Effector memory CD4-positive, alpha-beta T cell (primary cell): ENCODE measurements around the gene GAPVD1.
"Not testable (repeated sequence)": the region's sequence is repeated elsewhere in the genome, so short reads cannot be mapped to it uniquely, and the experiment has no call there.

Experiments used
- DNase-seq, 3 donors: peaks; one replicate each; pipeline ENCODE4 v3.0.0-alpha.2; 2020
- H3K27ac ChIP-seq: 2 replicates; pipeline ENCODE4 v1.7.0; 2013; ENCODE audit warnings: mild to moderate bottlenecking, low read length, moderate library complexity; ENCODE audit not compliant: insufficient read depth, poor library complexity, severe bottlenecking
- H3K27me3 ChIP-seq: replicated peaks from 2 replicates; pipeline ENCODE4 v1.7.0; 2013; ENCODE audit warnings: mild to moderate bottlenecking, low read length; ENCODE audit not compliant: insufficient read depth, control insufficient read depth, poor library complexity, severe bottlenecking
- H3K36me3 ChIP-seq: 2 replicates; pipeline ENCODE4 v1.7.0; 2013; ENCODE audit warnings: mild to moderate bottlenecking, low read length, moderate library complexity; ENCODE audit not compliant: control insufficient read depth, insufficient read depth
- H3K4me1 ChIP-seq: 2 replicates; pipeline ENCODE4 v1.7.0; 2013; ENCODE audit warnings: low read length, mild to moderate bottlenecking; ENCODE audit not compliant: control insufficient read depth, insufficient read depth, poor library complexity, severe bottlenecking
- H3K4me3 ChIP-seq: 2 replicates; pipeline ENCODE4 v1.7.0; 2013; ENCODE audit warnings: low read length, low read depth, mild to moderate bottlenecking; ENCODE audit not compliant: insufficient read depth, poor library complexity, severe bottlenecking
- H3K9me3 ChIP-seq: 2 replicates; pipeline ENCODE4 v1.7.0; 2013; ENCODE audit warnings: mild to moderate bottlenecking, low read length, moderate library complexity; ENCODE audit not compliant: control insufficient read depth

GAPVD1 gene

DNA sequence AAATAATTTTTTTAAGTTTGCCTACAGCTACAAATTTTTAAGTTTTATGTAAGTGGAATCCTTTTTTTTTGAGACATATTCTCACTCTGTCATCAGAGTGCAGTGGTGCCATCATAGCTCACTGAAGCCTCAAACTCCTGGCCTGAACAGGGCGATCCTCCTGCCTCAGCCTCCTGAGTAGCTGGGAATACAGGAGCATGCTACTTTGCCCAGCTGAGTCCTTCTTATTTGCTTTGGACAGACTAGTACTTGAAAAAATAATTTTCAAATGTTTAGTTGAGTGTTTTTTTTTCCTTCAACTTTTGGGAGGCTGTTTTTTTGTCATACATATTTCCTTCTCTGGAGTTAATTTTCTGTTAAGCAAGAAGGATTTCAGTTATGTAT is 7.4 kb downstream of the GAPVD1 start:
- no peak for DNase-seq
- no peak overlapping the region for H3K27ac ChIP-seq

DNA sequence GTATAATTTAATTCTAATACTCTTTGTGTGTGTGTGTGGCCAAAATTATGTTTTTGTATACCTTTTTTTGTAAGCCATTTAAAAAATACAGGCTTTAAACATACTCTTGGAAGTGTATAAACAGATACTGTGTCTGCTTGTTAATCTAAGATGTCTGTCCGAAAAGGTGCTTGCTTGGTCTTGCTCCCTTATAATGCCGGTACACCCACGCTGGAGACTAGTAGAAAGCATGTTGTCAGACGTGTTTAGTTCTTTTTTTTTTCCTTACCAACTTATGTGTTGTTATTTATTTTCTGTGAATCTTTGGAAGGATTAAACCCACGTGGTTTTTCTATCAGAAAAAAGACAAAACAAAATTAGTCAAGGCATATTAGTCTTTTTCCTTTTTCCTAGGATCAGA is 9.5 kb downstream of the GAPVD1 start:
- H3K27ac ChIP-seq = no peak overlapping the region
- H3K27me3 ChIP-seq = no peaks in the 10 kb centered on the region
- H3K9me3 ChIP-seq = no peaks in the 10 kb centered on the region
- no peak for DNase-seq
- no peak overlapping the region for H3K4me3 ChIP-seq
- no peaks in the 10 kb centered on the region for H3K4me1 ChIP-seq
- no peaks in the 10 kb centered on the region for H3K36me3 ChIP-seq

More for the DNA sequence above, 7.4 kb downstream of the GAPVD1 start:
- Histone ChIP-seq H3K36me3 (no peaks in the 10 kb centered on the region), H3K9me3 (no peaks in the 10 kb centered on the region), H3K4me1 (peaks cover 5% of the 10 kb centered on the region), H3K4me3 (no peak overlapping the region), H3K27me3 (no peaks in the 10 kb centered on the region)

DNA sequence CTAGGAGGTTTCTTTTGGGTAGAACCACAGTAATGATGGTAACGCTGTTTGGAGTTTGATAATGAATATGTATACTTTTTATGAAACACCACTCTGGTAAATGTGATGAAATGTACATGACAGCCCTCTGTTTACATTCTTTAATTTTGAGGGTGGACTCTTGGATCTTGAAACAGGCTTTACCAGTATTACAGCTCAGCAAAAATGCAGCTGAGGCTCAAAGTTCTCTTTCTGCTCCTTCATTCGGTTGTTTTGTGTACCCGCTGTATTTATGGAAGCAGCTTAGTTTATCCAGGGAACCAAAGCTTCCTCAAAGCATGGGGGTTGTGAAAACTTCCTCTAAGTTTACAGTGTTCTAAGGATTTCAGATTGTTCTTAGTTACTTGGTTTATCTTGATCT is 11.1 kb downstream of the GAPVD1 start:
- Histone ChIP-seq H3K36me3 (peaks cover under 1% of the 10 kb centered on the region), H3K27ac (no peak overlapping the region), H3K4me1 (no peaks in the 10 kb centered on the region), H3K4me3 (no peak overlapping the region), H3K27me3 (no peaks in the 10 kb centered on the region), H3K9me3 (no peaks in the 10 kb centered on the region)
- DNase-seq = no peak

- no peak overlapping the region for H3K27ac ChIP-seq
- H3K9me3 ChIP-seq = no peaks in the 10 kb centered on the region
- H3K4me1 ChIP-seq = no peaks in the 10 kb centered on the region
- H3K36me3 ChIP-seq = peaks cover 4% of the 10 kb centered on the region
- no peak overlapping the region for H3K4me3 ChIP-seq
- no peaks in the 10 kb centered on the region for H3K27me3 ChIP-seq
- DNase-seq = no peak
Observed at GRCh38 chr9:125276771-125277170, 15.1 kb downstream of the GAPVD1 start.

DNA sequence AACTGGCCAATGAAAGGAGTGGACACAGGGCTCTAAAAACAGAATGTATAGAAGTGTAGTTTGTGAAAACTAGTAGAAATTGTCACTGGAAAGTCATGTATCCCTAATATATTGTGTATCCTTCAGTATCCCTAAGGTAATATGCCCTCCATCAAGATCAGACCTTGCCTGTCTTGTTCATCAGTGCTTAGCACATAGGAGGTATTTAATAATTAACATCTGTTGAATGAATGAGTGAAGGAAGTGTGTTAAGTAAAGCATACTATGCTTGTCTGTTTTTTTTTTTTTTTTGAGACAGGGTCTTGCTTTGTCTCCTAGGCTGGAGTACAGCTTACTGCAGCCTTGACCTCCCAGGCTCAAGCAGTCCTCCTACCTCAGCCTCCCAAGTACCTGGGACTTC is 15.8 kb downstream of the GAPVD1 start:
- Histone ChIP-seq H3K36me3 (peaks cover 4% of the 10 kb centered on the region), H3K27ac (no peak overlapping the region), H3K9me3 (no peaks in the 10 kb centered on the region), H3K4me1 (no peaks in the 10 kb centered on the region), H3K4me3 (no peak overlapping the region), H3K27me3 (no peaks in the 10 kb centered on the region)
- DNase-seq = no peak

DNA sequence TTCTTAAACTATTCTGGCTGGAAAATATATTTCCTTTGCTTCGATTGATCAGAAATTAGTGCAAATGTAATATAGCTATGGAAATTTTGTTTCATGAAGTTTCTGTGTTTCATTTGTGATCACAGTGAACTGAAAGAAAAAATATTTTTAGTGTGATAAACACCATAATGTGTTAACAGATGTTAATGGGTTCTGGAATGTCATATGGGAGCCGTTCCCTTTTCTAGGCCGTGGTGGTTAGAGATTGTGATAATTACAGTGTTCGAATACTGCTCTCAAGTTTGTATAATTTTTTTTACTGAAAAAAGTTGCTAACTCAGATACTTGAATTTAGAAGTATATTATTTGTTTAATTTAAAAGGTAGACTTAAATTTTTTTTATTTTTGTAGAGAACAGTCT is 19.3 kb downstream of the GAPVD1 start:
- DNase-seq = no peak
- H3K27ac ChIP-seq = no peak overlapping the region
- H3K4me1 ChIP-seq = no peaks in the 10 kb centered on the region
- H3K9me3 ChIP-seq = no peaks in the 10 kb centered on the region
- no peaks in the 10 kb centered on the region for H3K27me3 ChIP-seq
- H3K4me3 ChIP-seq = no peak overlapping the region
- peaks cover 4% of the 10 kb centered on the region for H3K36me3 ChIP-seq

DNA sequence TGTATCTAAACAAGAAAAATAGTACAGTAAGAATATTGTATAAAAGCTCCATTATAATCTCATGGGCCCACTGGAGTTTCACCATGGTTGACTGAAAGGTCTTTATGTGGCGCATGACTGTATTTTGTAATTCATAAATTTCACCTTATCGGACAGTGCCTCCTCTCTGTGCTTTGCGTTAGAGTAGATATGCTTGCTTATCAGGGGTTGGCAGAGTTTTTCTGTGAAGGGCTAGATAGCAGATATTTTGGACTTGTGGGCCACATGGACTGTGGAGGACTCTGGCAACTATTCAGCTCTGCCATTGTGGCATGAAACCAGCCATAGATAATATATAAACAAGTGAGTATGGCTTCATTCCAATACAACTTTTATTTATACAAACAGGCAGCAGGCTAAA is 23.2 kb downstream of the GAPVD1 start:
- no peak for DNase-seq
- Histone ChIP-seq H3K27me3 (no peaks in the 10 kb centered on the region), H3K27ac (no peak overlapping the region), H3K36me3 (peaks cover 3% of the 10 kb centered on the region), H3K4me3 (no peak overlapping the region), H3K9me3 (no peaks in the 10 kb centered on the region), H3K4me1 (no peaks in the 10 kb centered on the region)

- not testable (repeated sequence) for DNase-seq, H3K27ac ChIP-seq, H3K27me3 ChIP-seq, H3K36me3 ChIP-seq, H3K9me3 ChIP-seq, H3K4me1 ChIP-seq, H3K4me3 ChIP-seq
Observed at GRCh38 chr9:125286935-125287433, 25.4 kb downstream of the GAPVD1 start.

GRCh38 chr9:125293134-125293533 is 31.5 kb downstream of the GAPVD1 start:
- Histone ChIP-seq H3K9me3 (no peaks in the 10 kb centered on the region), H3K27ac (no peak overlapping the region), H3K27me3 (no peaks in the 10 kb centered on the region), H3K36me3 (peaks cover 8% of the 10 kb centered on the region), H3K4me3 (no peak overlapping the region), H3K4me1 (no peaks in the 10 kb centered on the region)
- DNase-seq = no peak

DNA sequence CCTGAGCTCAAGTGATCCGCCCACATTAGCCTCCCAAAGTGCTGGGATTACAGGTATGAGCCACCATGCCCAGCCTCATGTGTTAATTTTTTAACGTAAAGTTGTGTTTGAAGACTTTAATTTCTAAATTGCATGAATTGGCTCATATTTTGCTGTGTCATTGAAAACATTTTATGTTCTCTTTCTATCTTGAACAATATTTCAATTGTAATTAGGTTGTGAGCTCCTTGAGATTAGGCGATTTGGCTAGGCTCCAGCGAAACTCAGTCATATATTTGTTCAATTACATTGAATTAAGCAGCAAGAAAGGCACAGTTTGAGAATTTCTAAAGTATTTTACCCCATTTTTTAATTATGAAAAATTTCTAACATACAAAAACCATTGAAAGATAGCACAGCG is 34.0 kb downstream of the GAPVD1 start:
- Histone ChIP-seq H3K27ac (no peak overlapping the region), H3K9me3 (no peaks in the 10 kb centered on the region)

More for the DNA sequence above, 34.0 kb downstream of the GAPVD1 start:
- no peaks in the 10 kb centered on the region for H3K27me3 ChIP-seq
- no peak overlapping the region for H3K4me3 ChIP-seq
- peaks cover 6% of the 10 kb centered on the region for H3K36me3 ChIP-seq
- no peak for DNase-seq
- no peaks in the 10 kb centered on the region for H3K4me1 ChIP-seq
